ENCODE measurements around the gene SLC17A6.

DNA sequence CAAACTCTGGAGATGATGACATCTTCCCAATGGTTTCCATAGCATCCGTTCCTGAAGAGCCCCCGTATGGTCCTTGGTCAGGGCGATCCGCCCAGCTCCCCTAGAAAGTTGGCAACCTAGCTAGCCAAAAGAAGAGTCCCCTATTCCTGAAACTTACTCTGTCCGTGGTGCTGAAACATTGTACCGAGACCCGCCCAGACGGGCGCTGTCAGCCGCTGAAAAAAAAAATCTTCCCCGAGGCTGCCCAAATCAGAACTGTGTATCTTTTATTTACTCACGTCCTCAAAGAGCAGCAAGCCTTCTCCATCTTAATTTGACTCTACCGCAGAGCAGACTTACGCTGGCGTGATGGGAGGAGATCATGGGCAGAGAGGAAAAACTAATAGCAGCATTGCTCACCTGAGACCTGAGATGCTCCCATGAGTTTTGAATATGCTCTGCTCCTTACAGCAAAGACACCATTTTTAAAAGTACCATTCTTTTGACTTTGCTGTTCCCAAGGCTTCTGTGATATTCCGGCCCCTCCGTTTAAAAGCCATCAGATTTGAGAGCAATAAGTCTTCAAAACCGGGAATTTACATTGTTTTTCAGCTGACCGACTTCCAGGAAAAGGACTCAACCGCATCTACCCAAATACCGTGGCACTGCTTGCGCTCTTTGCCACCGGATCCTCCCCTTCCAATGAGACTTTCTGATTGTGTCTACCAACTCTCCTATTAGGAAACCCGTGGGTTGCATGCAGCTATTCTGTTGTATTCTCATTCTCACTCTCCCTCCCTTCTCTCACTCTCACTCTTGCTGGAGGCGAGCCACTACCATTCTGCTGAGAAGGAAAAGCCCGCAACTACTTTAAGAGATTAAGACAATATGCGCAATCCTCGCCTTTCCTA, at the start of gene SLC17A6:
- TF ChIP-seq, protein P1, sequence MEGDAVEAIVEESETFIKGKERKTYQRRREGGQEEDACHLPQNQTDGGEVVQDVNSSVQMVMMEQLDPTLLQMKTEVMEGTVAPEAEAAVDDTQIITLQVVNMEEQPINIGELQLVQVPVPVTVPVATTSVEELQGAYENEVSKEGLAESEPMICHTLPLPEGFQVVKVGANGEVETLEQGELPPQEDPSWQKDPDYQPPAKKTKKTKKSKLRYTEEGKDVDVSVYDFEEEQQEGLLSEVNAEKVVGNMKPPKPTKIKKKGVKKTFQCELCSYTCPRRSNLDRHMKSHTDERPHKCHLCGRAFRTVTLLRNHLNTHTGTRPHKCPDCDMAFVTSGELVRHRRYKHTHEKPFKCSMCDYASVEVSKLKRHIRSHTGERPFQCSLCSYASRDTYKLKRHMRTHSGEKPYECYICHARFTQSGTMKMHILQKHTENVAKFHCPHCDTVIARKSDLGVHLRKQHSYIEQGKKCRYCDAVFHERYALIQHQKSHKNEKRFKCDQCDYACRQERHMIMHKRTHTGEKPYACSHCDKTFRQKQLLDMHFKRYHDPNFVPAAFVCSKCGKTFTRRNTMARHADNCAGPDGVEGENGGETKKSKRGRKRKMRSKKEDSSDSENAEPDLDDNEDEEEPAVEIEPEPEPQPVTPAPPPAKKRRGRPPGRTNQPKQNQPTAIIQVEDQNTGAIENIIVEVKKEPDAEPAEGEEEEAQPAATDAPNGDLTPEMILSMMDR (IDR thresholded peaks at IDR 0.05; ENCODE audit: low read length): no peak
- no peak for TF ChIP-seq EZH2phosphoT487 (IDR thresholded peaks at IDR 0.05; ENCODE audit: low read length)

Data from MM.1S (cell line).